OCI-LY3 (cell line): ENCODE results near the gene PLEK.

Source experiments
- H2AFZ ChIP-seq: fragments of 200-600, 300-600 bp; shearing (Covaris generic); 2 replicates; pipeline ENCODE4 v1.6.0; 2014; ENCODE audit warnings: antibody characterized with exemption, low read depth, low read length
- H3K27ac ChIP-seq: fragments of 200-600, 300-600 bp; sonication (generic); 2 replicates; pipeline ENCODE4 v1.5.1; 2014; ENCODE audit warnings: mild to moderate bottlenecking, low read length, moderate library complexity, mixed read lengths
- H3K27me3 ChIP-seq: fragments of 200-600, 300-600 bp; sonication (generic); 2 replicates; pipeline ENCODE4 v1.6.1; 2014; ENCODE audit warnings: low read depth, low read length, mixed read lengths
- H3K36me3 ChIP-seq: fragments of 200-600, 300-600 bp; sonication (generic); replicated peaks from 2 replicates; pipeline ENCODE3; 2014; ENCODE audit warnings: low read depth, low read length, mixed read lengths
- H3K4me1 ChIP-seq: fragments of 300-600, 200-600 bp; sonication (generic); 2 replicates; pipeline ENCODE4 v1.6.1; 2014; ENCODE audit warnings: low read length, mixed read lengths
- H3K4me2 ChIP-seq: fragments of 200-600, 300-600 bp; sonication (generic); 2 replicates; pipeline ENCODE4 v1.6.1; 2014; ENCODE audit warnings: low read length, mixed read lengths
- H3K4me3 ChIP-seq: fragments of 300-600, 200-600 bp; sonication (generic); 2 replicates; pipeline ENCODE4 v1.5.1; 2014; ENCODE audit warnings: antibody characterized with exemption, mild to moderate bottlenecking, low read length, moderate library complexity
- H3K79me2 ChIP-seq: fragments of 300-600, 200-600 bp; shearing (Covaris generic); 2 replicates; pipeline ENCODE4 v1.6.1; 2014; ENCODE audit warnings: mild to moderate bottlenecking, low read length, mixed read lengths
- H3K9ac ChIP-seq: fragments of 300-600, 200-600 bp; shearing (Covaris generic); 2 replicates; pipeline ENCODE4 v1.6.0; 2014; ENCODE audit warnings: mild to moderate bottlenecking, low read length, moderate library complexity
- H3K9me3 ChIP-seq: fragments of 200-600, 300-600 bp; shearing (Covaris generic); 2 replicates; pipeline ENCODE4 v1.6.1; 2014; ENCODE audit warnings: low read length, mixed read lengths; ENCODE audit not compliant: insufficient read depth
- H4K20me1 ChIP-seq: fragments of 200-600, 300-600 bp; sonication (generic); 2 replicates; pipeline ENCODE4 v1.6.1; 2016; ENCODE audit warnings: low read length, mixed read lengths; ENCODE audit not compliant: insufficient read depth
- CTCF ChIP-seq: fragments of 200-600, 300-600 bp; sonication (generic); IDR thresholded peaks from 2 replicates; pipeline ENCODE4 v1.5.1; 2014; ENCODE audit warnings: antibody characterized with exemption, low read length, low read depth
- EZH2phosphoT487 ChIP-seq: fragments of 200-600 bp; shearing (Covaris generic); IDR thresholded peaks from 2 replicates; pipeline ENCODE4 v1.6.1; 2018; ENCODE audit warnings: antibody characterized with exemption, mixed run types, low read depth

Gene PLEK

GRCh38 chr2:68431316-68431972, 66.4 kb downstream of the PLEK start:
- Histone ChIP-seq H4K20me1 (no peaks in the 10 kb centered on the region), H3K27me3 (no peaks in the 10 kb centered on the region), H3K36me3 (no peaks in the 10 kb centered on the region), H3K9me3 (no peaks in the 10 kb centered on the region), H3K9ac (no peak overlapping the region), H3K79me2 (no peaks in the 10 kb centered on the region), H3K4me1 (peaks cover 36% of the 10 kb centered on the region), H2AFZ (no peak overlapping the region), H3K4me3 (no peak overlapping the region), H3K27ac (no peak overlapping the region), H3K4me2 (no peak overlapping the region)
- TF ChIP-seq EZH2phosphoT487 (no peak), CTCF (no peak)

- no peak overlapping the region for H3K27ac ChIP-seq
- no peaks in the 10 kb centered on the region for H3K27me3 ChIP-seq
- TF ChIP-seq CTCF: no peak
- no peak for TF ChIP-seq EZH2phosphoT487
- peaks cover 23% of the 10 kb centered on the region for H3K4me1 ChIP-seq
- H3K9ac ChIP-seq: no peak overlapping the region
- no peaks in the 10 kb centered on the region for H3K79me2 ChIP-seq
- H2AFZ ChIP-seq: no peak overlapping the region
- H3K4me2 ChIP-seq: no peak overlapping the region
- H4K20me1 ChIP-seq: no peaks in the 10 kb centered on the region
- no peaks in the 10 kb centered on the region for H3K36me3 ChIP-seq
- H3K9me3 ChIP-seq: no peaks in the 10 kb centered on the region
- H3K4me3 ChIP-seq: no peak overlapping the region
Observed at GRCh38 chr2:68432696-68433658, 67.9 kb downstream of the PLEK start.

GRCh38 chr2:68434981-68435380, 69.9 kb downstream of the PLEK start:
- Histone ChIP-seq H3K27ac (no peak overlapping the region), H3K4me2 (peak overlapping the region; percentile 26; the same call in 1 of the 2 replicates), H3K27me3 (no peaks in the 10 kb centered on the region), H3K4me3 (no peak overlapping the region), H3K9me3 (no peaks in the 10 kb centered on the region), H3K9ac (no peak overlapping the region), H2AFZ (peak overlapping the region; percentile 82), H4K20me1 (no peaks in the 10 kb centered on the region), H3K36me3 (no peaks in the 10 kb centered on the region), H3K79me2 (no peaks in the 10 kb centered on the region), H3K4me1 (peaks cover 34% of the 10 kb centered on the region)
- TF ChIP-seq CTCF (no peak), EZH2phosphoT487 (no peak)

- H3K4me2 ChIP-seq: peak overlapping the region; percentile 26; the same call in 1 of the 2 replicates
- H3K4me1 ChIP-seq: peaks cover 41% of the 10 kb centered on the region
- H3K9me3 ChIP-seq: no peaks in the 10 kb centered on the region
- H3K27me3 ChIP-seq: no peaks in the 10 kb centered on the region
- no peaks in the 10 kb centered on the region for H4K20me1 ChIP-seq
- no peaks in the 10 kb centered on the region for H3K36me3 ChIP-seq
- H3K9ac ChIP-seq: no peak overlapping the region
- no peaks in the 10 kb centered on the region for H3K79me2 ChIP-seq
- no peak overlapping the region for H3K27ac ChIP-seq
- H2AFZ ChIP-seq: peak overlapping the region; percentile 82; the same call in 1 of the 2 replicates
- TF ChIP-seq CTCF (no peak), EZH2phosphoT487 (no peak)
- H3K4me3 ChIP-seq: no peak overlapping the region
Observed at GRCh38 chr2:68435615-68436014, 70.5 kb downstream of the PLEK start.
